ENCODE data around the gene RASSF1.
"Not testable (repeated sequence)": the region's sequence is repeated elsewhere in the genome, so short reads cannot be mapped to it uniquely, and the experiment has no call there.

The RASSF1 gene

DNA sequence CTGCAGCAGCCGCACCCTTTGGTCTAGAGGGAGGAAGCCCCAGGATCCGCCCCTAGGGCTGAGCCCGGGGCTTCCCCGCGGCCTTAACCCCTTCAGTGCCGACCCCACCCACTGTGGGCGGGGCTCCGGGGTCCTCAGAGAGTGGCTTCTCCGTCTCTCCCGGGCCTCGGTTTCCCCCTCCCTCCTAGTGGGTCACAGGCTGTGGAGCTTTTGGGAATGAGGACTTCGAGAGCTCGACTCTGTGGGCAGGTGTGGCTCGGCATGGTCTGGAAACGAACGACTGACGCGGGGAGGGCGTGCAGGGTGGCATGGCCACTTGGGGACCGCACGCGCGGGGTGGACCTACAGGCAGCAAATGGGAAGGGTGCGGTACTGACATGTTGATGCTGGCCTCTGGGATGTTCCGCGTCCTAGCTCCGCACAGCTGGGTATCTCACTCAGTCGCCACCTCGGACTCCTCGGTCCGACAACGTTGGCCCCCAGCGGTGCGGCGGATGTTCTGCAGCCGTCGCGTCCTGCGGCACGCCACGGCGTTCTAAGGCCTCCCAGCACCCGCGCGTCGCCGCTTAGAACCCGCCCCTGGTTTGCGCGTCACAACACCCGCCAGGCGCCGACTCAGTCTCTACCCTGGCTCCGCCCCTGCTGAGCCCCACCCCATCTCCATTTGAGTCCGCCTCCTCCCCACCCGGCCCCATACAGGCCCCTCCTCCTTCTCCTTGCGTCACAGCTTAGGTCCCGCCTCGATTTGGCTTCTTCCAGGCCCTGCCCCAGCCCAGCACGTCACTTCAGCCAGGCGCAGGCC is 41.6 kb downstream of the RASSF1 start, which contains the start of the genes HYAL3 and NAA80:
Gene HYAL3 (minus strand): TSS at position 570 of the 802 bp plus-strand sequence. CDS start 3,803 bp downstream, outside the sequence.
Gene NAA80 (minus strand): TSS at position 570 of the 802 bp plus-strand sequence. CDS start 1,942 bp downstream, outside the sequence.
- peak; percentile 100 for DNase-seq

DNA sequence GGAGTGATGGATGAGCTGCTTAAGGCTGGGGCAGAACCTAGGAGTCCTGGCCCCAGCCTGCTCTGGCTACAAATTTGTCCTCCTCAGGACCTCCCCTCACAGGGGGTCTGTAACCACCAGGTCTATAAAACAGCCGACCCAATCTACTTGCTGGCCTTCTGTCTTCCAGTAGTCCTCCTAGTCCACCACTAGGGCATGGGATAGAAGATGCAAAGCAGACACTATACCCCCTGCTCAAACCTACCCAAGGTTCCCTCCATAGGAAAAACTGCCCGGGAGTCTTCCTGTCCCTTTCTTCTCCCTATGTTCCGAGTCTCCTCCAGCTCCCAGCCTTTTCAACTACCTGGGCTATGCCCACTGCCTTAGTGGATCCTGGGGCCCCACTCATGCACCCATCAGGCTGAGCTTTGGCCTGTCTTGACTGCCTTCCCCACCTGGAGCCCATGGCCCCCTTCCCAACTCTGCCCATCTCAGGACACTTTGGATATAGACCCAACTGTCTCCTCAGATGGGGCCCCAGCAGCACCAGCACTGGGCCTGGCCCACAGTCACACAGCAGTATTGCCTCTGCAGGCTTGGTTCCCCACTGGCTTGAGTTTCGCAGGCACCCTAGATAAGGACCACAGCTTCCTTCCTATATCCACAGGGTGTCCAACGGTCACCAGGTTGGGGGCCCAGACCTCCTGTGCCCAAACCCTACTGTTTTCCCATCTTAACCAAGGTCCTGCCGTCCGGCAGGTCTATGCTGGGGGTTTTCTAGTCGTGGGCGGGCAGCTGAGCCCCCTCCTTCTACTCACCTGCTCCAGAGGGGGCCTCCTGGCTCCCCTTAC is 42.5 kb downstream of the RASSF1 start:
- DNase-seq: no peak

DNA sequence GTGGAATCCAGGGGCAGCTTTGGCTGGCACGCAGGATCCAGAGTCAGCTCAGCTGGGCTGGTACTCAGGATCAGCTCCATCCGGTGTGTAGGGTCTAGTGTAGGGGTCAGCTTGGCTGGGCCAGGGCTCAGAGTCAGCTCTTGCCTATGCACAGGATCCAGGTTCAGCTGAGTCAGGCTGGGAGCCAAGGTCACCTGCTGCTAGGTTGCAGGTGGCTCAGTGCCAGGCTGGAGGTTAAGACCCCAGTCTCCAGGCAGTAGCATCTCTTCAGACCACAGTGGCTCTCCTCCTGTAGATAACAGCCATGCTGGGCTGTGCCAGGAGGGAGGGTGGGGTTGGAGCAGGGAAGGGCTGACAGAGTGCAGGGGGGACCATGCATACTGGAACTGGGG is 43.3 kb downstream of the RASSF1 start:
- no peak for DNase-seq

DNA sequence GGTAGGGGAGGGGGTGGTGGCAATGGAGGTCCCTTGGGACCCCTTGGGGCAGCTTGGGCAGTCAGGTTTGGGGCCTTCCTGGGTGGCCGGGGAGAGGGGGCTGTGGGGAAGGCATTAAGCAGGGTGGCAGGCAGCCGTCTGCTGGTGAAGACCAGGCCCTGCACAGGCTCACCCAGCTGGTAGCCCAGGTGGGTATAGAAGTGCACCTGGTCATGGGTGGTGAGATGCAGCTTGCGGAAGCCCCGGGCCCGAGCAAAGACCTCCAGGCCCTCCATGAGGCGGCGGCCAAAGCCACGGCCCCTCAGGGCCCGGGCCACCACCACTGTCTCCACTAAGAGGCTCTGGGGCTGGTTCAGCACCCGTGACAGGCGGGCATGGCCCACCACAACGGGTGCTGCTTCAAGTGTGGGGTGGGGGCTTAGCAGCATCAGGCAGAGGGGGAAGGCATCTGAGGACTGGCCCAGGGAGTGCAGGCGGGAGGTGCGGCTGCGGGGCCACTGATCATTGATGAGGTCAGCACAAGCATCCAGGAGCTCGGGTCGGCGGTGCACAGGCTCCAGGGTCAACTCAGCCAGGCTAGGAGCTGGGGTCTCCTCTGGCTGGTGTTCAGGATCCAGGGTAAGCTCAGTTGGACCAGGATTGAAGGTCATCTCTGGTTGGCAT is 43.8 kb downstream of the RASSF1 start:
- DNase-seq: no peak

DNA sequence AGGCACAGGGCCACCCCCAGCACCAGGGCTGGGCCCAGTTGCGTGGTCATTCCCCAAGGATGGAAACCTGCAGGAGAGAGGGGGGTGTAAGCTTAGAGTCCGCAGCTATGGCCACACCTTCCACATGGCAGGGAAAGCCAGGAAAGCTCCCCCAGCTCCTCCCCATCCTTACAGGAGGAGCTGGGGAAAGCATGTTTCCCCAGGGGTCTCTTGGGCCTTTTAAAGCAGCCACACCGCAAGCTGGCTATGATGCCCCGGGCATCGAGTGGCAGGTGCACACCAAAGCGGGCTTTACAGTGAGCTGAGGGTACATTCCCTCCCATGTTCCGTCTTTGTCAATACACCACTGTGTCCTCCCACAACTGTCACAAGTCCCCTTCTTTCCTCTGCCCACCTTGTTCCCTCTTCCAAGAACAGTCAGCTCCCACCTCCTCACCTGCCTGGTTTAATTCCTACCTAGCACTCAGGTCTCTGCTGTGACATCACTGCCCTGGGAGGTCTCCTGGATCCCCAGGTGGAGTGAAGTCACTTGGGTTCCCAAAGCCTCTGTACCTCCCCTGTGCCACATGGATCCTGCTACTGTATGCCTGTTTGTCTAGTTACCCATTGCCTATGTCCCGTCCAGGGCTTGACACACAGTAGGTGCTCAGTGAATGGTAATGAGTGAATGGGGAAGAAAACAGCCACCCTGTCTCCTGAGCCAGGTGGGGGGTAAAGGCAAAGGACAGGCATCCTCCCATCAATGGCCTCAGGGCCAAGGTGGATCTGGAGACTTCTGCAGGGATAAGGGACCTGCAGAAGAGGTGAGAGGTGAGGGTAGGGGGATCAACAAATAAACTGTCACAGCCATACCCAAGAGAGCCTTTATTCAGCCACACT is 44.8 kb downstream of the RASSF1 start:
- DNase-seq: no peak

DNA sequence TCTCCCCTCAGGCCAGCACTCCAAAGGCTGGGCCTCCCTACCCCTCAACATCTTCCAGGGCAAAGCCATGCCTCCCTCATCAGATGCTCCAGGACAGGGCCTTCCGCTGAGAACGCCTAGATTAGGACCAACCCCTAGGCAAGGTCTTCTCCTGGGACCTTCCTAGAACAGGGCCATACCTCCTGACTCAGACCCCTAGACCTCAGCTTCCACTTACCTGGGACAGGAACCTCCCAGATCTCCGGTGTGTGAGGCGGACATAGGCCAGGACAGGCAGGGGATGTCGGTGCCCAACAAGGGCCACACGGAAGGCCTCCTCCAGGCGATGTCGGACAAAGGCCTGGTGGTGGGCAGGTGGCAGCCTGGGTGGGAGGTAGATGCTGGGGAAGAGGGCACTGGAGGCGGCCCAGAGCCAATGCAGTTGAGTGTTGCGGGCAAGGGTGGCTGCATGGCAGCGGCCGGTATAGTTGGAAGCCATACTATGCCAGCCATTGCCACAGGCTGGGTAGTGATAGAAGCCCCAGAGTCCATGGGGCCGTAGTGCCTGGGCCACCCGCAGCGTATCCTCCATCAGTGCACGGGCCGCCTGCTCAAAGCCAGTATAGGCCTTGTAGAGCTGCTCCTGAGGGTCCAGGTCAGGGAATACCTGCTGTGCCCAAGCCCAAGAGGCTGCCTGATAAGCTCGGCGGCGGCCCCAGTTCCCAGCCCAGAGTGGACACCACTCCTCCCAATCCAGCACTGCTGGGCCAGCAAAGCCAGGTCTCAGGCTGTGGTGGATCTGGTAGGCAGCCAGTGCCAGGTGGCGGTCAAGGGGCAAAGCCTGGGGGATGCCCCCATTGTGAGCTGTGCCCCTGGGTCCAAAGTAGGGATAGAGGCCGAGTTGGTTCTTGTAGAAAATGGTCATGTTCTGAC is 45.9 kb downstream of the RASSF1 start:
- no peak for DNase-seq

DNA sequence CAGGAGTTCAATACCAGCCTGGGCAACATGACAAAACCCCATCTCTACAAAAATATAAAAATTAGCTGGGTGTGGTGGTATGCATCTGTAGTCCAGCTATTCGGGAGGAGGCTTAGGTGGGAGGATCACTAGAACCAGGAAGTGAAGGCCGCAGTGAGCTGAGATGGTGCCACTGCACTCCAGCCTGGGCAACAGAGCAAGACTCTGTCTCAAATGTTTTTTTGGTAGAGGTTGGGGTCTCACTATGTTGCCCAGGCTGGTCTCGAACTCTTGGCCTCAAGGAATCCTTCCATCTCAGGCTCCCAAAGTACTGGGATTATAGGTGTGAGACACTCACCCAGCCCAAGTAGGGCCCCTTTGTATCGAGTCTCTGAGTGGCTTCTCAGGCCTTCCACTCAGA is 46.5 kb downstream of the RASSF1 start:
- DNase-seq: no peak

DNA sequence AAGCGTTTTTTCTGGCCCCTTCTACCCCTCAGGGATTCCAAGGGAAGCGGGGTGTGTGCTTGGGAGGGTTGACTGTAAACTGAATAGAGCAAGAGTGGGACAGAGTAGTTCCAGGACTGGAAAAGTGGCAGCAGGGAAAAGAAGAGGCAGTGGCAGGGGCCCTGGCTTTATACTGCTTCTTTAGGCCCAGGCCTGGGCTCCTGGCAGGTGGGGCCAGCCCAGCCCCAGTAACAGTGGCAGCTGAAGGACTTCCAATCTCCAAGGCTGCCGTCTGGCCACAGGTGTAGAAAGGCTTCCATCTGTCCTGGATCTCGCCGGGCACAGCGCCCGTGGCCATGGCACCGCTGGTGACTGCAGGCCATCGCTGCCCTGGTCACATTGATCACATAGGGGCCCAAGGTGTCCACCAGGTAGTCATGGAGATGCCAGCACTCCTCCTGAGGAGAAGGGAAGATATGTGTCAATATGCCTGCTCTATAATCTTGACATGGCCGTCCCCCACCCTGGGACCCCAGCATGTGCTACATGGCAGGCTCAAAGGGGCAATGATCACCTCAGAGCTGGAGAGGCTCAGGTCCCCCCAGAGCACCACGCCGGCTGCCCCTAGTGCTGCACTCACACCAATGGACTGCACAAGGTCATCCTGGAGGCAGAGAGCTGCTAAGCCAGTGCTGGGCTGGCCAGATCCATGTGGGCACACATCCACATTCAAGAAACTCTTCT is 47.4 kb downstream of the RASSF1 start:
- DNase-seq: no peak

DNA sequence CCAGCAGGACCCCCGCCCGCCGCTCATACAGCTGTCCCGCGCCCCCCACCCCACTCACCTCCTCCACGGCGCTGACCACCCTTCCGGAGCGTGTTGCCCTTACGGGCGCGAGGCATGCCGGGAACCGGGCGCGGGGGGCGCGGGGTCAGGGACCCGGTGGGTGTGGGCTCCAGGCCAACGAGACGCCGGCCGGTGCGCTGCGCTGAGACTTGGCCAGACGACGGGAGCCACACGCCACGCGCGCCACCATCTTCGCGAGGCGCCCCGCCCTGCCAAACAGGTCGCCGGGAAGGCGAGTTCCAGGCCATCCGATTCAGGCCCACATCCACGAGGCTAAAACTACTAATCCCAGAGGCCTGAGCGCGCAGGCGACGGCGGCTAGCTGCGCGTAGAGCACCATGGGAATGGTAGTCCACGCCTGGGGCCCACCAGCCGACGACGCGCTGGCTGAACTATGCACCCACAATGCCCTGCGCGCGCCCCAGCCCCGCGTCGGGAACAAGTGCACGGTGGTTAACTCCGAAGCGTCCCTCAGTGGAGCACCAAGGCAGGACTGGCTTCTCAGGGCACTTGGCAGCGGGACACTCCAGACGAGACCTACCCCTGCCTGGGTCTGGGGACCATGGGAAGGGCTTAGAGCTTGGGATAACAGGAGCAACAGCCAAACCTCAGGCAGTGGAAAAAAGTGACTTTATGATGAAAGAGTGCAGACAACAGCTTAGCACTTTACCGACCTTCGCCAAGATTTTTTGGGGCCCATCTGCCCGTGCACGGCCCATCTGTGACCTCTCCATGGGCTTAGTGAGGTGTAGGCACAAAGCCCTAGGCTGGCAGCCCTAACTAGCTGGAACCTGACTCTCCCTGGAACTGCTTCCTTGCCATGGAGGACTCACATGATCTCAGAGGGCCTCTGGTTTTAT is 48.2 kb downstream of the RASSF1 start, which contains the start of gene IFRD2:
Gene IFRD2 (minus strand): TSS at position 271 of the 920 bp plus-strand sequence. CDS start 155 bp downstream, at position 116.
- peak; percentile 97 for DNase-seq

DNA sequence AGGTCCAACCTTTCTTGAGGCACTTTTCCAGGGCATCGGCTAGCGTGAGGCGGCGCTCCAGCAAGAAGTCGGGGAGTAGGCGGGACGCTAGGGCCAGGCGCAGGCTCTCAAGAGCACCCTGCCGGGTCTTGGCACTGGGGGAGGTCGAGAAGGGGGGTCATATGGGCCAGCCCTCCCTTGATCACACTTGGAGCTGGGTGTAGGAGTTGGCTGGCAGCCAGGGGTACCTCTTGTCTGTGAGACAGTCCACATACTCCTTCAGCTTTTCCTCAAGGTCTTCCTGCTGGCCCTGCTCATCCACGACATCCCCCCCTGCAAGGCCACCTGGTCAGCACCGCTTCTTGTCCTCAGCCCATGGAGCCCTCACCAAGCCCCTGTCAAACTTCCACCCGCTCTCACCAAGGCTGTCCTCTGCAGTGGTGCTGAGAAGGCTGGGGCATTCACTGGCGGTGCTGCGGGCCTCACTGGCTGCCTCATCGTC is 50.4 kb downstream of the RASSF1 start:
- no peak for DNase-seq

DNA sequence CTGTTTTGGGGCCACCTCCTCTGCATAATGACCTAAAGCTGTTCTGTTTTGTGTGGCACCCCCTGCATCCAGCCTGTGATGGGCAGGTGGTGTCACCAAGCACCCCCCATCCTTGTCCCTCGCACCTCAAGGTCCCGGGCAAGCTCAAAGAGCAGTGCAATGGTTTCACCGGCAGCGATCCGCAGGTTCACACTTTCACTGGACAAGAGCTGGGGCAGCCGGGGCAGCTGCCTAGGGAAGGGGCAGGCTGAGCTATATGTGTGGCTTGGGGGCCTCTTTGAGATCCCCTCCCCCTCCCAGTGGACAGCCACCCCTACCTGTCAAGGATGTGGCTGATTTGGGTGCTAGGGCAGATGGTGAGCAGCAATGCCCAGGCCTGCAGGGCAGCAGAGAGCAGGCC is 51.5 kb downstream of the RASSF1 start:
- no peak for DNase-seq

DNA sequence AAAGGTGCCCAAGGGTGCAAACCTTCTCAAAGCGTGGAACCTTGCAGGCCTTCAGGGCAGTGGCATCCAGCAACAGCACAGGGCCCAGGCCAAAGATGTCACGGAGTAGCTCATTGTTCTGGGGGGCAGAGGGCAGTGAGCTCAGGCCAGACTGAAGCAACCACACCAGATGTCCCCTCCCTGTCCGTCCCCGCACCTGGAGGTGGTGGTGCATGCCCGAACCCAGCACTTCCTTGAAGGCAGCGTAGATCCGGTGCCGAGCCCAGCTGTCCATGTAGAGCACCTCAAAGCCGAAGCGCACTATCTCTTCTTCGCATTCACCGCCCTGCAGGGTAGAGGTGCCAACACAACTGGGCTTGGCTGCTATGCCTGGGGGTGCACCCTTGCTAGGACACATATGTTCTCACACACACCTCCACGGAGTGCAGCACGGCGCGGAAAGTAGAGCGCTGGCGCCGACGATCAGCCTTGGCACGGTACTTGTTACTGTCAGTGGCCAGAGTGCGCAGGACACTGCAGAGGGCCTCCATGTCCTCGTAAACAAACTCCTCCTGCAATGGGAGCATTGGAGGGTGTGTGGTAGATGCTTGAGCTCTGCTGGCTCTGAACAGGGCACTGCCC is 52.1 kb downstream of the RASSF1 start:
- DNase-seq: no peak

DNA sequence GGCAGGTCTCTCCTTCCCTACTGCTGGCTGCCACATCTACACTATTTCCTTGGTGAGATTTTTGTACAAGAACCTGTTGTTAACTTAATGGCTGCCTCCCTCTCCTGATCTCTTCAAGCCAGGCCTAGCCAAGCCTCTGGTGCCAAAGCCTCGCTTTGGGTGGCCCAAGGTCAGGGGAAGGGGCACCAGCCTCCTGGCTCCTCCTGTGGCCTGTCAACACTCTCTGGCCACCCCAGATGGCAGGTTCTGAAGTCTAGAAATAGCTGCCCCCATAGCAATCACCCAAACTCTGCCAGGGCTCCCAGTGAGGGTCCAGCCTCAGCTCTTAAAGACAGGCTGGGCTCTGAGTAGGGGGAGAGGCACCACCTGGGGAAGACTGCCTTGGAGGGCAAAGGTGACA is 53.4 kb downstream of the RASSF1 start:
- no peak for DNase-seq

DNA sequence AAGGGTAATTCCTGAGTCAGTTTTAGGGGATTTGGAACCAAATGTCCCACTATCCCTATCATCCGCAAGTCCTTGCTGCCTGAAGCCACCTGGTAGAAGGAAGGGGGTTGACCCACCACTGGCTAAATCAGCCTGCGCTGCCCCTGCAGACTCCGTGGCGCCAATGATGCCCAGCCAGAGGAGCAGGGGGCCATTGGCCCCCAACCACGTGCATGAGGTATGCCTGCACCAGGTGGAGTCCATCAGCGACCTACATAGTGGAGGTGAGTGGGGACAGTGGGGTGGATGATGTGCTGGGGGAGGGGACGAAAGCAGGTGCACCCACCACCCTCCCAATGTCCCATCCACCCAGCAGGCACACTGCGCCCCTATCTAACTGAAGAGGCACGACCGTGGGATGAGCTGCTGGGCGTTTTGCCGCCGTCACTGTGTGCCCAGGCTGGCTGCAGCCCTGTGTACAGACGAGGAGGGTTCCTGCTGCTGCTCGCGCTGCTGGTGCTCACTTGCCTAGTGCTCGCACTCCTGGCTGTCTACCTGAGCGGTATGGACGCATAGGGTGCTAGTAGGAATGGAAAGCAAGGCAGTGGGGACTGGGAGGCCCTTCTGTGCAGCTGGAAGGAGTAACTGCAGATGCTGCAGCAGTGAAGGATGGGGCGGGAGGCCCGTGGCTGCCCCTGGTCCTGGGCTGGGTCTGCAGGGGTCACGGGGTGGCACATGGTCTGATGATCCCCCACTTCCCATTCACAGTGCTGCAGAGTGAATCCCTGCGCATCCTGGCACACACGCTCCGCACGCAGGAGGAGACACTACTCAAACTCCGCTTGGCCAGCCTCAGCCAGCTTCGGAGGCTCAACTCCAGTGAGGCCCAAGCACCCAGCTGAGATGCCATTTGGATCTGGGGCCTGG is 54.1 kb downstream of the RASSF1 start:
- no peak for DNase-seq

DNA sequence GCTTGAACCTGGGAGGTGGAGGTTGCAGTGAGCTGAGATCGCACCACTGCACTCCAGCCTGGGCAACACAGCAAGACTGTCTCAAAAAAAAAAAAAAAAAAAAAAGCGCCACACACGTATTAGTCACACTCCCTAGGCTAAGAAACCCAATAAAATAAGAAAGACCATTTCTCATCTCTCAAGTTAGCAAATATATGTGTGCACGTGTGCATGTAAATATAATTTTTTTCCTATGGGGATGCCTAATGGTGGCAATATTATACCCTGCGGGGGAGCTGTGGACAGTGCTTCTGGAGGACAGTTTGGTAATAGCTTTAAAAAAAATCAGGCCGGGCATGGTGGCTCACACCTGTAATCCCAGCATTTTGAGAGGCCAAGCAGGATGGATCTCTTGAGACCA is 56.5 kb downstream of the RASSF1 start:
- DNase-seq: not testable (repeated sequence)
